ENCODE data around the gene FOSB. TPM values are rescaled to one million over a fixed set of nuclear protein-coding genes. Genes with fewer than 3 reads are reported as not detected.

The FOSB gene
- total and polyA plus RNA-seq, 9 of the 15 experiments (the other 6 are each of a cell fraction or from before 2014, with no cell fraction given), result 0.11 to 2.7 (median 0.73) TPM

DNA sequence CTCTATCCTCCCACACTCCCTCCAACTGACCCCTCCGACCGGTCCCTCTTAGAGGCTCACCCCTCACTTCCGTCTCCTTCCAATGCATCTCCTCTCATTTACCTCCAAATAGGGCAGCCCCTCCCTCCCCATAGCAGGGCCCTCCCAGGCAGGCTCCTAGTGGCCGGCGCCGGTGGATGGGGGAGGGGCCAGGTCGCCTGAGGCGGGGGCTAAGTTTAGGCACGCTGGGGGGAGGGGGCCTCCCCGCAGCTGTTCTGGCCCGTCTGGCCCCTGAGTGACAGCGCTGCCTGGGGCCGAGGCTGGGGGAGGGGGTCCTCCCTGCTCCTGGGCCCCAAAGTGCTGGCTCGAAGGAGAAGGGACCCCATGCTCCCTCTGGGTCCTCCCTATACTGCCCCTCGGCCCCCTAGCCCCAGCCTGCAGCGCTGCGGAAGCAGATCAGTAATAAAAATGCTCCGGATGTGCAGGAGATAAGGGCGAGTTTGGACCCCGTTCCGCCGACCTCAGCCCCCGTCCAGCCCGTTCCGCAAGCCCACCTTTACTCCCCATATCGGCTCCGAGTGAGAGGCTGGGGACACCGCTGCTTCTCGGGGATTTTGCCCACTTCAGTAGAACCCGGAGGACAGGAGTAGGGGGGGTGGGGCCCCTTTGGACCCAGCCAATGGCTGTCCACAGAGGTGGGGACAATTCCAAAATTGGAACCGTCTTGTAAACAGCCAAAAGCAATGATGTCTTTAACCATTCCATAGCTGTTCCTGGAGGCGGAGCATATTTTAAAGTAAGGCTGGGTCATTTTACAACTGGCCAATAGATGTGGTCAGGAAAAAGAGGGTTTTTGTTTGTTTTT, 25.1 kb downstream of the FOSB start (continued):
- TF ChIP-seq CREB1 (IDR thresholded peaks at IDR 0.05) (no peak), CREB1 (CRISPR knock-in tag; IDR thresholded peaks at IDR 0.05) (no peak), FOXM1 (IDR thresholded peaks at IDR 0.05; ENCODE audit: low read depth) (peak; percentile 33; the same call in 1 of the 2 replicates), FOXM1 (CRISPR knock-in tag; IDR thresholded peaks at IDR 0.05; ENCODE audit: low read depth) (peak; percentile 55; the same call in 1 of the 2 replicates), ZFP36 (IDR thresholded peaks at IDR 0.05; ENCODE audit: low read depth, low read length, partially characterized antibody) (no peak), CBFA2T3 (IDR thresholded peaks at IDR 0.05) (peak; percentile 32; the same call in 1 of the 2 replicates), PTBP1 (IDR thresholded peaks at IDR 0.05; ENCODE audit: low read depth, low read length) (0 out of 2 replicates have a peak, but pooled peaks have one; percentile 4), MYC (IDR thresholded peaks at IDR 0.05; ENCODE audit: low read depth, low read length) (peak; percentile 28; the same call in 1 of the 2 replicates), MYC (CRISPR knock-in tag; IDR thresholded peaks at IDR 0.05; ENCODE audit: borderline replicate concordance, low read depth) (0 out of 2 replicates have a peak, but pooled peaks have one; percentile 32), GATAD2B (IDR thresholded peaks at IDR 0.05; ENCODE audit: borderline replicate concordance) (0 out of 2 replicates have a peak, but pooled peaks have one; percentile 36), BCOR (IDR thresholded peaks at IDR 0.05) (no peak), HIVEP1 (CRISPR knock-in tag; IDR thresholded peaks at IDR 0.05) (no peak), PHF20 (IDR thresholded peaks at IDR 0.05; ENCODE audit: partially characterized antibody) (no peak)
- TF ChIP-seq, protein P1, sequence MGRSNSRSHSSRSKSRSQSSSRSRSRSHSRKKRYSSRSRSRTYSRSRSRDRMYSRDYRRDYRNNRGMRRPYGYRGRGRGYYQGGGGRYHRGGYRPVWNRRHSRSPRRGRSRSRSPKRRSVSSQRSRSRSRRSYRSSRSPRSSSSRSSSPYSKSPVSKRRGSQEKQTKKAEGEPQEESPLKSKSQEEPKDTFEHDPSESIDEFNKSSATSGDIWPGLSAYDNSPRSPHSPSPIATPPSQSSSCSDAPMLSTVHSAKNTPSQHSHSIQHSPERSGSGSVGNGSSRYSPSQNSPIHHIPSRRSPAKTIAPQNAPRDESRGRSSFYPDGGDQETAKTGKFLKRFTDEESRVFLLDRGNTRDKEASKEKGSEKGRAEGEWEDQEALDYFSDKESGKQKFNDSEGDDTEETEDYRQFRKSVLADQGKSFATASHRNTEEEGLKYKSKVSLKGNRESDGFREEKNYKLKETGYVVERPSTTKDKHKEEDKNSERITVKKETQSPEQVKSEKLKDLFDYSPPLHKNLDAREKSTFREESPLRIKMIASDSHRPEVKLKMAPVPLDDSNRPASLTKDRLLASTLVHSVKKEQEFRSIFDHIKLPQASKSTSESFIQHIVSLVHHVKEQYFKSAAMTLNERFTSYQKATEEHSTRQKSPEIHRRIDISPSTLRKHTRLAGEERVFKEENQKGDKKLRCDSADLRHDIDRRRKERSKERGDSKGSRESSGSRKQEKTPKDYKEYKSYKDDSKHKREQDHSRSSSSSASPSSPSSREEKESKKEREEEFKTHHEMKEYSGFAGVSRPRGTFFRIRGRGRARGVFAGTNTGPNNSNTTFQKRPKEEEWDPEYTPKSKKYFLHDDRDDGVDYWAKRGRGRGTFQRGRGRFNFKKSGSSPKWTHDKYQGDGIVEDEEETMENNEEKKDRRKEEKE (IDR thresholded peaks at IDR 0.05; ENCODE audit: borderline replicate concordance in 1 of 2, control insufficient read depth in 1 of 2, low read depth in 2 of 2, low read length in 1 of 2), result no peak
- TF ChIP-seq, protein P2, sequence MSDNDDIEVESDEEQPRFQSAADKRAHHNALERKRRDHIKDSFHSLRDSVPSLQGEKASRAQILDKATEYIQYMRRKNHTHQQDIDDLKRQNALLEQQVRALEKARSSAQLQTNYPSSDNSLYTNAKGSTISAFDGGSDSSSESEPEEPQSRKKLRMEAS (CRISPR knock-in tag; IDR thresholded peaks at IDR 0.05), result 0 out of 2 replicates have a peak, but pooled peaks have one; percentile 34
- TF ChIP-seq, protein P3, sequence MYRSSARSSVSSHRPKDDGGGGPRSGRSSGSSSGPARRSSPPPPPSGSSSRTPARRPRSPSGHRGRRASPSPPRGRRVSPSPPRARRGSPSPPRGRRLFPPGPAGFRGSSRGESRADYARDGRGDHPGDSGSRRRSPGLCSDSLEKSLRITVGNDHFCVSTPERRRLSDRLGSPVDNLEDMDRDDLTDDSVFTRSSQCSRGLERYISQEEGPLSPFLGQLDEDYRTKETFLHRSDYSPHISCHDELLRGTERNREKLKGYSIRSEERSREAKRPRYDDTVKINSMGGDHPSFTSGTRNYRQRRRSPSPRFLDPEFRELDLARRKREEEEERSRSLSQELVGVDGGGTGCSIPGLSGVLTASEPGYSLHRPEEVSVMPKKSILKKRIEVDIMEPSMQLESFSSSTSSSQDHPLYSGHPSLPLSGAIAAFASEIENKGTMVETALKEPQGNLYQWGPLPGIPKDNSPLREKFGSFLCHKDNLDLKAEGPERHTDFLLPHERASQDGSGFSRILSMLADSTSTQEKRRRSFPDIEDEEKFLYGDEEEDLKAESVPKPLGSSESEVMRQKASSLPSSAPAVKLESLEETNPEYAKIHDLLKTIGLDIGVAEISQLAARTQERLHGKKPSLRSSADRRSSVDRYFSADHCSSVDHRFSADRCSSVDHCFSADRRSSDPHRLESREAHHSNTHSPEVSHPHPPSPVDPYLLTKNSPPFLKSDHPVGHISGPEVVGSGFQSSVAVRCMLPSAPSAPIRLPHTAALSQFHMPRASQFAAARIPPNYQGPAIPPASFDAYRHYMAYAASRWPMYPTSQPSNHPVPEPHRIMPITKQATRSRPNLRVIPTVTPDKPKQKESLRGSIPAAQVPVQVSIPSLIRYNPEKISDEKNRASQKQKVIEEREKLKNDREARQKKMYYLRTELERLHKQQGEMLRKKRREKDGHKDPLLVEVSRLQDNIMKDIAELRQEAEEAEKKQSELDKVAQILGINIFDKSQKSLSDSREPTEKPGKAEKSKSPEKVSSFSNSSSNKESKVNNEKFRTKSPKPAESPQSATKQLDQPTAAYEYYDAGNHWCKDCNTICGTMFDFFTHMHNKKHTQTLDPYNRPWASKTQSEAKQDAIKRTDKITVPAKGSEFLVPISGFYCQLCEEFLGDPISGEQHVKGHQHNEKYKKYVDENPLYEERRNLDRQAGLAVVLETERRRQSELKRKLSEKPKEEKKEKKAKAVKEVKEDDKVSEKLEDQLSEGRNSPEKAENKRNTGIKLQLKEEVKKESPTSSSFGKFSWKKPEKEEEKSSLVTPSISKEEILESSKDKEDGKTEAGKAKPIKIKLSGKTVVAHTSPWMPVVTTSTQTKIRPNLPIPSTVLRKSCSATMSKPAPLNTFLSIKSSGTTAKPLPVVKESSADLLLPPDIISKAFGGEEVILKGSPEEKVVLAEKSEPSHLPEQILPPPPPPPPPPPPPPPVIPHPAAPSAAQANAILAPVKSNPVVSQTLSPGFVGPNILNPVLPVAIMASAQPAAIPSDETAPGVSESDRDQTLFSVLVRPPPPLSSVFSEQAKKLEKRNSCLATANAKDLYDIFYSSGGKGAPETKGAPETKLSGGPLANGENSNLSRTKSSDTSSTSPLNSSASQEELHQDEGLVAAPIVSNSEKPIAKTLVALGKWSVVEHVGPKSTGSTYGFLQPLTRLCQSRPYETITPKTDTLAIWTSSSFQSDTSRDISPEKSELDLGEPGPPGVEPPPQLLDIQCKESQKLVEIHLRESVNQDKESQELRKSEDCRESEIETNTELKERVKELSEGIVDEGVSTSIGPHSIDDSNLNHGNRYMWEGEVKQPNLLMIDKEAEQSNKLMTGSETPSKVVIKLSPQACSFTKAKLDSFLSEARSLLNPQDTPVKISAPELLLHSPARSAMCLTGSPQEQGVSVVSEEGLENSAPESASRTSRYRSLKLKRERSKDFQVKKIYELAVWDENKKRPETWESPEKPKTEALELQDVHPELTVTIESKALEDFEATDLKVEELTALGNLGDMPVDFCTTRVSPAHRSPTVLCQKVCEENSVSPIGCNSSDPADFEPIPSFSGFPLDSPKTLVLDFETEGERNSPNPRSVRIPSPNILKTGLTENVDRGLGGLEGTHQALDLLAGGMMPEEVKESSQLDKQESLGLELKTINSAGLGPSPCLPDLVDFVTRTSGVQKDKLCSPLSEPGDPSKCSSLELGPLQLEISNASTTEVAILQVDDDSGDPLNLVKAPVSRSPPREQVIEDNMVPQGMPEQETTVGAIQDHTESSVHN (IDR thresholded peaks at IDR 0.05; ENCODE audit: borderline replicate concordance in 1 of 2, low read depth in 1 of 2), result no peak
